GM12864 (cell line): ENCODE measurements around the gene IDUA.
"Not testable (repeated sequence)": the region's sequence is repeated elsewhere in the genome, so short reads cannot be mapped to it uniquely, and the experiment has no call there.

ENCODE experiments used
- DNase-seq: peaks from one replicate; pipeline ENCODE4 v3.0.0-alpha.2; 2011; ENCODE audit warnings: low read depth
- H3K4me3 ChIP-seq: 2 replicates; pipeline ENCODE4 v1.5.1; 2011; ENCODE audit warnings: mild to moderate bottlenecking, low read depth, low read length, control low read depth
- CTCF ChIP-seq: IDR thresholded peaks from 2 replicates; pipeline ENCODE4 v1.5.1; 2011; ENCODE audit warnings: low read depth, mild to moderate bottlenecking, moderate library complexity, low read length, control low read depth, inconsistent platforms; ENCODE audit errors: missing control alignments

IDUA gene

GRCh38 chr4:996997-997374, 10.1 kb downstream of the IDUA start:
- DNase-seq: no peak
- no peak overlapping the region for H3K4me3 ChIP-seq
- TF ChIP-seq CTCF: no peak

- H3K4me3 ChIP-seq: no peak overlapping the region
Measured at GRCh38 chr4:997375-998071, 10.7 kb downstream of the IDUA start.

GRCh38 chr4:998096-998691, 11.3 kb downstream of the IDUA start:
- no peak for DNase-seq
- TF ChIP-seq CTCF: no peak

More at GRCh38 chr4:997375-998071, 10.7 kb downstream of the IDUA start:
- TF ChIP-seq CTCF: no peak
- DNase-seq: no peak

GRCh38 chr4:999240-999863, 12.5 kb downstream of the IDUA start:
- not testable (repeated sequence) for DNase-seq

More at GRCh38 chr4:998096-998691, 11.3 kb downstream of the IDUA start:
- no peak overlapping the region for H3K4me3 ChIP-seq

GRCh38 chr4:999882-1000425, 13.1 kb downstream of the IDUA start:
- no peak for TF ChIP-seq CTCF
- H3K4me3 ChIP-seq: no peak overlapping the region
- no peak for DNase-seq

More at GRCh38 chr4:999240-999863, 12.5 kb downstream of the IDUA start:
- H3K4me3 ChIP-seq: not testable (repeated sequence)

- no peak for TF ChIP-seq CTCF
- no peak for DNase-seq
Measured at GRCh38 chr4:1000686-1001260, 13.9 kb downstream of the IDUA start.

GRCh38 chr4:1001561-1002130, 14.8 kb downstream of the IDUA start:
- no peak for DNase-seq
- H3K4me3 ChIP-seq: no peak overlapping the region
- TF ChIP-seq CTCF: no peak

More at GRCh38 chr4:1000686-1001260, 13.9 kb downstream of the IDUA start:
- H3K4me3 ChIP-seq: no peak overlapping the region
